Measurements from ENCODE around the gene REPS1.
A peak's percentile ranks its signal among the peaks of the same experiment; 100 is the strongest.

The REPS1 gene

DNA sequence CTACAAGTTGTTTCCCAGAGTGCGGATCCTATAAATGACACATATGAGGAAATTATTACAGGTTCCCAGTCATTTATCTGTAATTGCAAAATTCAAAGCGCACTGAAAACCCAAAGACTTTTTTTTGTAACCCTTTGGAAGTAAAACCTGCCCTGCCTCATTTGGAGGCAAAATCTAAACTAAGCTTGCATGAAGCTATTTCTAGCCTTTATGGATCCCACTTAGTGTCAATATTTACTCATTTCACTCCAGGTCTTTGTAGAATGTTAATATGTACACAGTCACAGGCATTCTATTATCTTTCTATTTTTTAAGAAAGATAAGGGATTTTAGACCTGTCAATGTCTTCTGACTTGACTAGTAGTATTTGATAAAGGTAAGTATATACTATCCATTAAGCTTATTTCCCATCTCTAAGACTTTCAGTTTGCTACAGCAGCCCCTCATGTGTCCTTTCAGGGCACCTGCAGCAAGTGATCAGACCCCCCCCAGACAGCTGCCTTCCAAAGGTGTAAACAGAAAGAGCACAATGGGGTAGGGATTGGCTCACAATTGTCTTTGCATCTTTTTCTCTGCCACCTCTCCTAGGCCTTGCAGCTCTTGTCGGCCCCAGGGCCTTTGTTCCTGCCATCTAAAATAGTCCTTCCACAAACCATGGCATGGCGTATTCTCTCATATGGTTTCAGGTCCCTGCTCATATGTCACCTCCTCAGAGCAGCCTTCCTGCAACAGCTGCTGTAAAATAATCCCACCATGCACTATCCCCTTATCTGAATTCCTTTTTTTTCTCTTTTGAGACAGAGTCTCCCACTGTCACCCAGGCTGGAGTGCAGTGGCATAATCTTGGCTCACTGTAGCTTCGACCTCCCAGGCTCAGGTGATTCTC is 1.3 kb upstream of the REPS1 start:
- TF ChIP-seq, protein P1, sequence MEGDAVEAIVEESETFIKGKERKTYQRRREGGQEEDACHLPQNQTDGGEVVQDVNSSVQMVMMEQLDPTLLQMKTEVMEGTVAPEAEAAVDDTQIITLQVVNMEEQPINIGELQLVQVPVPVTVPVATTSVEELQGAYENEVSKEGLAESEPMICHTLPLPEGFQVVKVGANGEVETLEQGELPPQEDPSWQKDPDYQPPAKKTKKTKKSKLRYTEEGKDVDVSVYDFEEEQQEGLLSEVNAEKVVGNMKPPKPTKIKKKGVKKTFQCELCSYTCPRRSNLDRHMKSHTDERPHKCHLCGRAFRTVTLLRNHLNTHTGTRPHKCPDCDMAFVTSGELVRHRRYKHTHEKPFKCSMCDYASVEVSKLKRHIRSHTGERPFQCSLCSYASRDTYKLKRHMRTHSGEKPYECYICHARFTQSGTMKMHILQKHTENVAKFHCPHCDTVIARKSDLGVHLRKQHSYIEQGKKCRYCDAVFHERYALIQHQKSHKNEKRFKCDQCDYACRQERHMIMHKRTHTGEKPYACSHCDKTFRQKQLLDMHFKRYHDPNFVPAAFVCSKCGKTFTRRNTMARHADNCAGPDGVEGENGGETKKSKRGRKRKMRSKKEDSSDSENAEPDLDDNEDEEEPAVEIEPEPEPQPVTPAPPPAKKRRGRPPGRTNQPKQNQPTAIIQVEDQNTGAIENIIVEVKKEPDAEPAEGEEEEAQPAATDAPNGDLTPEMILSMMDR (conservative IDR thresholded peaks at IDR 0.05; ENCODE audit: control insufficient read depth, insufficient read depth, low read depth, low read length): no peak
- H3K4me3 ChIP-seq (ENCODE audit: control insufficient read depth, low read depth, low read length): no peak overlapping the region
- DNase-seq (ENCODE audit: low read depth): no peak

DNA sequence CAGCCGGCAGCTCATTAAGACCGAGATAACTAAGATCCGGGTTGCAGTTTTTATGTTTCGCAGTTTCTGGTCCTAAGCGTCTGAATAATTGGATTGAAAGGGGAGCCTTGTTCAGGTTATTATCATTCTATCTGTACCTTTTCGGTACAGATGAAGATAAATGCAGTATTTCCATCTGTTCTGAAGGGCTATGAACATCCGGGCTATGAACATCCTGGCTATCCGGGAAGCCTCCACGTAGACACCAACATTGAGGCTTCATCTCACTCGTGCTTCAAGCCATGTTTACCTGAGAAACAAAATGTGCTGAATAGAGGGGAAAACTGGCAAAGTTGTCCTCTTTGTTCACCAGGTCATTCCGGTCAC is 399 bp upstream of the REPS1 start:
- peak; percentile 42 for DNase-seq (ENCODE audit: low read depth)
- TF ChIP-seq, protein P1 (conservative IDR thresholded peaks at IDR 0.05; ENCODE audit: control insufficient read depth, insufficient read depth, low read depth, low read length): no peak
- H3K4me3 ChIP-seq (ENCODE audit: control insufficient read depth, low read depth, low read length): peak overlapping the region; percentile 71

DNA sequence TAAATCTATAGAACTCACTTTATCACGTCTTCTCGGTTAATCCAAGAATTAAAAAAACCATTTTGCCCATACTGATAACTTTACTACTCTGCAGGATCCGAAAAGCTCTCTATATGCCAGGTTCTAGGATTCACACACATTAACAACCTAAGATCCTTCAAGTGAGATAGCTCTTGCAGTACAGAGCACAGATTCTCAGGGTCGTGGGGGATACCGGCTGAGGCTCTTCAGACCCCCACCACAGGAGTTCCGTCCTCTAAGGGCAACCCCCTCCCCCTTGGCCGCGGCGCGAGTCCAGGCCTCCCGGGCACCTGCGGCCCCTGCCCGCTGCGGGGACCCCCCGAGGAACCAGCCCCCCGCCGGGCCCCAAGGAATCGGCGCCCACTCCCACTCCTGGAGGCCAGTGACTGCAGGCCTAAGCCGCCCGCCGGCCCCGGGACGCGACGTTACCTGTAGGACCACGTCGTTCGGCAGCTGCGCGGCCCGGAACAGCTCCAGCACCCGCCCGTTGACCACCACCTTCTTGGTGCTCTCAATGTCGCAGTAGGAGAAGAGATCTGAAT is 892 bp downstream of the REPS1 start:
- TF ChIP-seq, protein P1 (conservative IDR thresholded peaks at IDR 0.05; ENCODE audit: control insufficient read depth, insufficient read depth, low read depth, low read length): no peak
- peak overlapping the region; percentile 71 for H3K4me3 ChIP-seq (ENCODE audit: control insufficient read depth, low read depth, low read length)
- no peak for DNase-seq (ENCODE audit: low read depth)

- H3K4me3 ChIP-seq (ENCODE audit: control insufficient read depth, low read depth, low read length): peak overlapping the region; percentile 71
- peak; percentile 37 for DNase-seq (ENCODE audit: low read depth)
- TF ChIP-seq, protein P1 (conservative IDR thresholded peaks at IDR 0.05; ENCODE audit: control insufficient read depth, insufficient read depth, low read depth, low read length): no peak
These were observed 1.5 kb downstream of the REPS1 start for GRCh38 chr6:138986578-138986977.

GRCh38 chr6:138981416-138981815 is 6.6 kb downstream of the REPS1 start:
- TF ChIP-seq, protein P1 (conservative IDR thresholded peaks at IDR 0.05; ENCODE audit: control insufficient read depth, insufficient read depth, low read depth, low read length): no peak

DNA sequence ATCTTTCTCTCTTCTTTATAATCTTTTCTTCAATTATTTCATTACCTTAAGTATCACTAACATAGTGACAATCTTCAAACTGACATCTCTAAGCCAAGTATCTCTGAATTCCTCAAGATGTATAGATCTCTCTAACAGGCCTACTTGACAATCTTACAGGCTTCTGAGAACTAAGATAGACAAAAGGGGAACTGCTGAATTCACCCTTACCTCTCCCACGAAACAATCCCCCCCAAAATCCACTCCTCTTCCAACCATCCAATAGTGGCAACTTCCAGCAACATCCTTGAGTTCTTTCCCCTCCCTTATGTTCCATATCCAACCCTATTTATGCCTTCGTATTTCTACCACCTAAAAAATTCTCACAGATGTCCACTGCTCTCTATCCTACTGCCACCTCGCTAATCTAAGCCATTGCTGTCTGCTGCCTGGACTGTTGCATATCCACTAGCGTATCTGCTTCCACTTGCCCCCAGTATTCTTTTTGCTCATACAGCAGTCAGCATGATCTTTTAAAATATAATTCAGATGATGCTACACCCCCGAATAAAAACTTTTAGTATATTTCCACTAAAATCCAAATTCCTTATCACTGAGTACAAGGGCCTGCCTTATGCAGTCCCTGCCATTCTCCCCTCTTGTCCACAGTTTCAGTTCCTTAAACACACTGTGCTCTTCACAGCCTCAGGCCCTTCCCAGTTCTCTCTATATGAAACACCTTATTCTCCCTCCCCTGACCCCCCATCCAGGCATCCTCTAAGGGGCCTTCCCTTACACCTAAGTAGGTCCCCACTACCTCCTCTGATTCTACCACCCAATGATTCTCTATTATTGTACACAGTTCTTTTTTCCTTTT is 8.0 kb downstream of the REPS1 start:
- no peak overlapping the region for H3K4me3 ChIP-seq (ENCODE audit: control insufficient read depth, low read depth, low read length)
- no peak for DNase-seq (ENCODE audit: low read depth)
- TF ChIP-seq, protein P1 (conservative IDR thresholded peaks at IDR 0.05; ENCODE audit: control insufficient read depth, insufficient read depth, low read depth, low read length): no peak

More at GRCh38 chr6:138981416-138981815, 6.6 kb downstream of the REPS1 start:
- no peak overlapping the region for H3K4me3 ChIP-seq (ENCODE audit: control insufficient read depth, low read depth, low read length)
- no peak for DNase-seq (ENCODE audit: low read depth)
